Activated CD4-positive, CD25-positive, alpha-beta regulatory T cell treated with anti-CD3 and anti-CD28 coated beads, Interleukin-2, amount 50 U/mL, for 24 hours (primary cell): ENCODE results near the gene CDKL4.
"Not testable (repeated sequence)": the region's sequence is repeated elsewhere in the genome, so short reads cannot be mapped to it uniquely, and the experiment has no call there.

Source experiments
- ATAC-seq, 2 donors: fragments of 150-1000 bp; cut with Tn5 transposase; one replicate each; pipeline ENCODE4 v1.10.0; 2021; ENCODE audit warnings: mild to moderate bottlenecking in 1 of 2, moderate library complexity in 1 of 2

Gene CDKL4

GRCh38 chr2:39243469-39244123, at the start of gene CDKL4:
Gene CDKL4, minus strand, starts transcription at chr2:39243970.
- ATAC-seq = peak; percentile 49 to 56

GRCh38 chr2:39290433-39290832, 46.7 kb upstream of the CDKL4 start:
- no peak for ATAC-seq

GRCh38 chr2:39289609-39290008, 45.8 kb upstream of the CDKL4 start:
- ATAC-seq = no peak

GRCh38 chr2:39283561-39283960, 39.8 kb upstream of the CDKL4 start:
- no peak for ATAC-seq

GRCh38 chr2:39281391-39281790, 37.6 kb upstream of the CDKL4 start:
- ATAC-seq = no peak

- ATAC-seq = no peak
Measured at GRCh38 chr2:39275016-39275415, 31.2 kb upstream of the CDKL4 start.

GRCh38 chr2:39269941-39270340, 26.2 kb upstream of the CDKL4 start:
- no peak for ATAC-seq

- ATAC-seq = no peak
Measured at GRCh38 chr2:39266916-39267434, 23.2 kb upstream of the CDKL4 start.

GRCh38 chr2:39266139-39266805, 22.5 kb upstream of the CDKL4 start:
- peak; percentile 80 to 82 for ATAC-seq

- ATAC-seq = no peak
Measured at GRCh38 chr2:39265315-39265714, 21.5 kb upstream of the CDKL4 start.

GRCh38 chr2:39264733-39265132, 21.0 kb upstream of the CDKL4 start:
- no peak for ATAC-seq

- no peak for ATAC-seq
Measured at GRCh38 chr2:39260087-39260486, 16.3 kb upstream of the CDKL4 start.

GRCh38 chr2:39256040-39256439, 12.3 kb upstream of the CDKL4 start:
- no peak for ATAC-seq

GRCh38 chr2:39252888-39253518, 9.2 kb upstream of the CDKL4 start:
- ATAC-seq = no peak

- no peak for ATAC-seq
Measured at GRCh38 chr2:39247512-39248043, 3.8 kb upstream of the CDKL4 start.

GRCh38 chr2:39246382-39246980, 2.7 kb upstream of the CDKL4 start:
- no peak for ATAC-seq

- peak; percentile 33 to 55 for ATAC-seq
Measured at GRCh38 chr2:39244963-39245625, 1.3 kb upstream of the CDKL4 start.

- not testable (repeated sequence) for ATAC-seq
Measured at GRCh38 chr2:39244241-39244862, 582 bp upstream of the CDKL4 start.

GRCh38 chr2:39241588-39241987, 2.2 kb downstream of the CDKL4 start:
- ATAC-seq = no peak

GRCh38 chr2:39240758-39241157, 3.0 kb downstream of the CDKL4 start:
- ATAC-seq = no peak

- ATAC-seq = no peak
Measured at GRCh38 chr2:39234754-39235153, 9.0 kb downstream of the CDKL4 start.

- ATAC-seq = no peak
Measured at GRCh38 chr2:39232141-39232540, 11.6 kb downstream of the CDKL4 start.
